PFSK-1 (cell line): Measurements from ENCODE around the gene BCAT1.

Experiments used
- FOXP2 ChIP-seq: optimal IDR thresholded peaks from 2 replicates; pipeline ENCODE3; 2011; ENCODE audit warnings: borderline replicate concordance, control low read depth, inconsistent platforms; ENCODE audit not compliant: insufficient read depth; ENCODE audit errors: extremely low read length, extremely low read depth
- POLR2AphosphoS5 ChIP-seq: IDR thresholded peaks from 2 replicates; pipeline ENCODE4 v1.6.1; 2012; ENCODE audit warnings: low read depth, mild to moderate bottlenecking, control low read depth, low read length, moderate library complexity
- REST ChIP-seq, 2 experiments: IDR thresholded peaks; 2 replicates each; pipeline versions ENCODE4 v1.6.1 to v1.8.0; 2011 to 2012; ENCODE audit warnings: low read depth in 2 of 2, low read length in 2 of 2, control low read depth in 1 of 2, inconsistent platforms in 1 of 2, mild to moderate bottlenecking in 1 of 2, moderate library complexity in 1 of 2; ENCODE audit not compliant: insufficient read depth in 1 of 2
- SIN3A ChIP-seq: IDR thresholded peaks from 2 replicates; pipeline ENCODE4 v1.6.1; 2012; ENCODE audit warnings: mild to moderate bottlenecking, low read length, moderate library complexity, borderline replicate concordance; ENCODE audit not compliant: insufficient read depth
- TAF1 ChIP-seq: IDR thresholded peaks from 2 replicates; pipeline ENCODE4 v1.6.1; 2012; ENCODE audit warnings: low read length, control low read depth, borderline replicate concordance; ENCODE audit not compliant: insufficient read depth

DNA sequence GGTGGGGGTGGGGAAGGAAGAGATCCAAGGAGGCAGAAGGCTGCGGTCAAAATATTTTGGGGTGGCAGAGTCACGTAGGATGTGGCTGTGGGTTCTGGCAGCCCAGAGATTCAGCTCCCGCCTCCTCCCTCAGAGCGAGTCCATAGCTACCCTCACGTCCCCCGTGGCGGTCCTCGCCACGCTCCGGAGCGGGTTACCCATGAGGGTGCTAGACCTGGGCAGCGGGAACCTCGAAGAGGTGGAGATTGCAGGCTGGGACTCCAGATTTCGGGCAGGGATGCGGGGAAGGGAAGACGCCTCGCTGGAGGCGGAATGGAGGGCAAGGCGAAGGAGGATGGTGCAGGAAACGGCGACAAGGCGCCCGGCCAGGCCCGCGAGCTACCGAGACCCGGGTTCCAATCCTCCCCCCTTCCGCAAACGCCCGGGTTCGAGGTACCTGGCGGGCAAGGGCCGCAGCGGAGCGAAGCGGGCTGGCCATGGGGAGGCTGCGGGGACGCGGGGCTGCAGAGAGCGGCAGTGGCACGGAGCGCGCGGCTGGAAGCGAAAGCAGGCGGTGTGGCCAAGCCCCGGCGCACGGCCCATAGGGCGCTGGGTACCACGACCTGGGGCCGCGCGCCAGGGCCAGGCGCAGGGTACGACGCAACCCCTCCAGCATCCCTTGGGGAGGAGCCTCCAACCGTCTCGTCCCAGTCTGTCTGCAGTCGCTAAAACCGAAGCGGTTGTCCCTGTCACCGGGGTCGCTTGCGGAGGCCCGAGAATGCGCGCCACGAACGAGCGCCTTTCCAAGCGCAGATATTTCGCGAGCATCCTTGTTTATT lies 46.2 kb downstream of the BCAT1 start:
- TF ChIP-seq POLR2AphosphoS5 (no peak), SIN3A (no peak), FOXP2 (no peak), TAF1 (no peak), REST (IDR thresholded peaks at IDR 0.05; ENCODE audit: insufficient read depth in 1 of 2, low read depth in 2 of 2, low read length in 2 of 2) (no peak)
